HG03558 (cell line): Measurements from ENCODE around the gene RAB5IF.
A peak's percentile ranks its signal among the peaks of the same experiment; 100 is the strongest.
"Not testable (repeated sequence)": the region's sequence is repeated elsewhere in the genome, so short reads cannot be mapped to it uniquely, and the experiment has no call there.

Experiments used
- ATAC-seq: cut with Tn5 transposase; IDR thresholded peaks from one replicate; pipeline ENCODE4 v1.9.1; 2021; ENCODE audit warnings: moderate number of reproducible peaks; ENCODE audit not compliant: unreplicated experiment; ENCODE audit errors: extremely low read depth

RAB5IF gene, protein sequence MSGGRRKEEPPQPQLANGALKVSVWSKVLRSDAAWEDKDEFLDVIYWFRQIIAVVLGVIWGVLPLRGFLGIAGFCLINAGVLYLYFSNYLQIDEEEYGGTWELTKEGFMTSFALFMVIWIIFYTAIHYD

DNA sequence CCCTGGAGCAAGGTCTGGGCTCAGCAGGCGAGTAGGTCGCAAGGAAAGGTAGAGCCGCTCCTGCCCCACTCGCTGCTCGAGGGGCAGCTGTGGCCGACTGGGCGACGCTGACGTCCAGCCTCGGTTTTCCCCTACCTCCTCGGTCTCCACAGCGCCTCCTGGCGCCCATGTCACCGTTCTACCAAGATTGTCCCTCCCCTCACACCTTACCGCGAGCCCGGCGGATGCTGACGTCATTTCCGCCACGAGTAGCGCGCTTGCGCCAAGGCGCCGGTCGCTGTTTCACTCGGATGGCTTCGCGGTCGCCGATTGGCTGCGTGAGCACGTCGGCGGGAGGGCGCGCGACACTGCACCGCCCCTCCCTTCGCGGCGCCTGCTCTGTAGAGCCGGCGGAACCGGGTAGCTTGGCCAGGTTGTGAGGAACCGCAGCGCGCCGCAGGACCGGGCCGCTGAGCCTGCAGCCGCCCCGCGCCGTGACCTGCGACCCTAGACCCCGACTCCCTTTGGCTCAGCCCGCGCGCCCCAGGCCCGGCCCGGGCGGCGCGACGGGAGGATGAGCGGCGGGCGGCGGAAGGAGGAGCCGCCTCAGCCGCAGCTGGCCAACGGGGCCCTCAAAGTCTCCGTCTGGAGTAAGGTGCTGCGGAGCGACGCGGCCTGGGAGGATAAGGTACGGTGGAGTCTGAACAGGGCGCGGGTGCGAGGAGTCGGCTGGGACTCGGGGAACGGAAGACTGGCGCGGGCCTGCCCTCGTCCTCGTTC is at the start of gene RAB5IF:
Gene RAB5IF (plus strand): TSS at position 381 of the 759 bp plus-strand sequence. CDS start 173 bp downstream, at position 554.
- ATAC-seq = peak; percentile 69

DNA sequence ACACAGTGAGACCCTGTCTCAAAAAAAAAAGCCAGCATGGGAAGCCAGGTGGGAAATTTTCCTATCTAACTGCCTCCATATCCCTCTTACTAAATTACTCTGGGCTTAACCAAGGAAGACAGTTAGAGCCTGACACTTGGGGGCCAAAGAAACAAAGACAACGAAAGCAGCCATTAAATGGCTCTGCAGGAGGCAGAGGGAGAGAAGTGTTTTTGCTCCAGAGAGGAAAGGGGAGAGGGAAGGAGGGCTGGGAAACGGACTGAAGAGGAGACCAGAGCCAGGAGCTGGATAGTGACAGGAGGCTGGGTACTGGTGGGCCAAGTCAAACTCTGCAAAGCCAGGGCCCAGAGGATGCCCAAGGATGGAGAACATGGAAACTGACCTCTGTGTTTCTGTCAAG is 42.9 kb upstream of the RAB5IF start:
- ATAC-seq = no peak

DNA sequence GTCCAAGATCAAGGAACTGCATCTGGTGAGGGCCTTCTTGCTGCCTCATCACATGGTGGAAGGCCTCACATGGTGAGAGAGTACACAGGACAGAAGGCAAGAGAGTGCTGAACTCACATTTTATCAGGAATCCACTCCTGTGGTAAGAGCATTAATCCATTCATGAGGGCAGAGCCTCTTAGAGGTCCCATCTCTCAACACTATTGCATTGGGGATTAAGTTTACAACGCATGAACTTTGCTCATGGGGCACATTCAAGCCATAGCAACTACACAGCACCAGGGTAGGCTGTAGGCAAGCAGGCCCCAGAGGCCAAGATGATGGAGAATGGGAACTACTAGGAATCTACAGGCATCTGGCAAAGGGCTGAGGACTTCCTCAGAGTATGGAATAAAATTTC is 42.2 kb upstream of the RAB5IF start:
- ATAC-seq = no peak

GRCh38 chr20:36564078-36564725 is 41.4 kb upstream of the RAB5IF start:
- ATAC-seq = not testable (repeated sequence)

DNA sequence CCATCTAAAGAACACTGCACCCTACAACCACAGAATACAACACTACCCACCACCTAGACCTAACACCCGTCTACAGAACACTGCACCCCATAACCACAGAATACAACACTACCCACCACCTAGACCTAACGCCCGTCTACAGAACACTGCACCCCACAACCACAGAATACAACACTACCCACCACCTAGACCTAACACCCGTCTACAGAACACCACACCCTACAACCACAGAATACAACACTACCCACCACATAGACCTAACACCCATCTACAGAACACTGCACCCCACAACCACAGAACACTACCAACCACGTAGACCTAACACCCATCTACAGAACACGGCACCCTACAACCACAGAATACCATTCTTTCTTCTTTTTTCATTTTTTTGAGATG is 40.9 kb upstream of the RAB5IF start:
- not testable (repeated sequence) for ATAC-seq

- no peak for ATAC-seq
Measured at GRCh38 chr20:36565520-36565919, 40.1 kb upstream of the RAB5IF start.

GRCh38 chr20:36569847-36570429 is 35.6 kb upstream of the RAB5IF start:
- ATAC-seq = no peak

DNA sequence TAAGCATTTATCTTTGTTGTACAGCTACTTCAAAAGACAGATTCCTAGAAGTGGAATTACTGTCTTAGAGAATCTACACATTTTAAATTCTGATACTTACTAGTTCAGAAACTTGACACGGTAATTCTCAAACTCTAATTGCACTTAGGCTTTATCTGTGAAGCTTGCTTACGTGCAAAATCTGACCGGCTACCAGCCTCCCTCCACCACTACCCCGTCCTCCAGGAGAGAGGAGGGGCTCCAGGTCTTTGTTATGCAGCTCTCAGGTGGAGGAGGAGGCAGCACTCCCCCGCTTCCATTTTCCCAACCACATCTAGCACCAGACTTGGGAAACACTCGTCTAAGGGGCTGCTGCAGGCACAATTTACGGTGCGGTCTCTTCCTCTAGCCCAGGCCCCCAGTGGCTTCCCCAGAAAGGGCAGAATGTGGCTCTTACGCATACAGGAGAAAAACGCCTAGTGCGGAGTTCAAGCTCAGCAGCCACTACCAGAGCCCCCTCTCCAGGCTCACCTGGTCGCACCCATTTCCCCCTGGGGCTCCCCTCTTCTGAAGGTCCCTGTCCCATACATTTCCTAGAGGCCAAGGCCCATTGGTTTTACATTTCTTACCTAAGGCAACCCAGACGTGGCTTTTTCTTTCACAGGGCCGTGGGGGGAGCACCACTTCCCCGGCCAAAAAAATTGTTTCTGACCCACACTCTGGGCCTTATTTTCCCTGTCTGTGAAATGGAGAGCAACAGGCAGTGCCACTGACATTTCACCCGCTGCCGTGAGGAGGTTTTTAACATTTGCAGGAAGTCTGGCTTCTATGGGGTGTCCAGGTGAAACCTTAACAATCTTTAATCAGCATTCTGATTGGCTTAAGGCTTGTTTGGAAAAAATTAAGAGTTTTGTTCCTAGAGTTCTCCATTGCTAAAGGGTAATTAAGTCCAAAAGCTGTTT is 33.7 kb upstream of the RAB5IF start:
- ATAC-seq = no peak

- ATAC-seq = no peak
Measured at GRCh38 chr20:36572701-36573102, 32.9 kb upstream of the RAB5IF start.

DNA sequence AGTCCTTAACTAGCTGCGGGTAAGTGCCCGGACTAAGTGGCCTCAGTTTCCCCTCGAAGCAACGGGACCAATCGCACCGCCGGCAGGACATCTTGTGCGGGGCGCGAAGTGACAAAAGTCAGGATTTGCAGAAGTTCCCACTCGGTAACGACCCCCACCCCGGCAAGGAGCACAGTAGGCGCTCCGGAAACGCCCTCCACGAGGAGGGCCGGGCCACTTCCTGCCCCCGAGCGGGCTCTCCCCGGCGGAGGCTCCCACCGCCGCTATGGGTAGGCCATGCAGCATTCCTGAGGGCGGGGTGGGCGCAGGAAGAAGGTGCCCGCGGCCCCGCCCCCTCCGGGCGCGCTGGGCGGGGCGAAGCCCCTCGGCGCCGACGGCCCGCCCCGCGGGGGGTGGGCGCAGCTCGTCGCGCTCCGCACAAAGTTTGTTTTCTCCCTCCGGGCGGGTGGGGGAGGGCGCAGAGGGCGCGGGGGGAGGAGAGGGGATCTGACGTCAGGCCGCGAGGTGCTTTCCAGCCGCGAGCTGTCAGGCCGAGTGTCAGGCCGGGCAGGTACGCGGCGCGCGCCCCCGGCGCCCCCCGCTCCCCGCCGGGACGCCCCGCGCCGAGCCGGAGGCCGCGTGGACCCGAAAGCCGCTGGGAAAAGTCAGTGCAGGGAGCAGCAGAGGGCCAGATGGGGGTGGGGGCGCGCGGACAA is 32.3 kb upstream of the RAB5IF start, which contains the start of gene TGIF2:
Gene TGIF2 (plus strand): TSS at position 495 of the 695 bp plus-strand sequence. CDS start 5,178 bp downstream, outside the sequence.
- no peak for ATAC-seq

DNA sequence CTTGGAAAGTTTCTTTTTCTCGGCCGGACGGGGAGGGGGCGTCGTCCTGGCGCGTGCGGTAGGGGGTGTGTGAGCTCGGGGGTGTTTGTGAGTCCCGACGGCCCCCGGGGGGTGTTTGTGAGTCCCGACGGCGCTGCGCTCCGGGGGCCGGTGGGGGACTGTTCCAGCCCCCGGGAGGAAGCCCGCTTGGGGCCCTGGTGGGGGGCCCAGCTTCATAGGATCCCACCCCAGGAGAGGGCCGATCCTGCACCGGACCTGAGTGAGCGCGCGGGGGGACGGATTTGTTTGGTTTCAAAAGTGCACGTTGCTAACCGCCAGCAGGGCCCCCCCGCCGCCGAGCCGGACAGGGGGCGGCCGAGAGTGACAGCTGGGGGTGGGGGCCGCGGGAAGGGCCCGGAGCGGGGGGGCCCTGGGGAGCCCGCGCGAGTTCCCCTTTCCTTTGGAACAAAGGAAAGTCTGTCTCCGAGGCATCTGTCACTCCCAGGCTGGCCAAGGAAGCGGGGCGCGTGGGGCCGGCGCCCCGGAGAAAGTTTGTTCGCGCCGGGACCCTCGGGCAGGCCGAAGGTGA is 31.7 kb upstream of the RAB5IF start:
- no peak for ATAC-seq

GRCh38 chr20:36574366-36575135 is 31.0 kb upstream of the RAB5IF start:
- ATAC-seq = no peak

- ATAC-seq = no peak
Measured at GRCh38 chr20:36576081-36576445, 29.5 kb upstream of the RAB5IF start.

- no peak for ATAC-seq
Measured at GRCh38 chr20:36578356-36579041, 27.1 kb upstream of the RAB5IF start.

- no peak for ATAC-seq
Measured at GRCh38 chr20:36579996-36580545, 25.5 kb upstream of the RAB5IF start.

GRCh38 chr20:36582322-36582721 is 23.3 kb upstream of the RAB5IF start:
- ATAC-seq = no peak

- ATAC-seq = no peak
Measured at GRCh38 chr20:36582821-36583220, 22.8 kb upstream of the RAB5IF start.
